HepG2 (cell line): ENCODE results near the gene SND1. TPM values are rescaled to one million over a fixed set of nuclear protein-coding genes. Genes with fewer than 3 reads are reported as not detected.

ENCODE experiments used
- ATAC-seq: fragments of 200-7000 bp; cut with Tn5 transposase; 3 replicates; pipeline ENCODE4 v1.9.1; 2020; ENCODE audit warnings: mild to moderate bottlenecking, moderate library complexity
- BruUV-seq: library from RNA; stranded (reverse); fragments of 400-500 nt; replicated peaks from 2 replicates; lab custom pipeline; 2021; lab: Mats Ljungman, UMichigan
- CTCF ChIA-PET: fragments of 300-600 bp; formaldehyde crosslinking; extraction: SDS; loops from one replicate; lab custom pipeline; 2021; ENCODE audit warnings: low total read pairs, inconsistent platforms, low intra/inter-chr PET ratio; lab: Yijun Ruan, JAX
- POLR2A ChIA-PET: fragments of 350-600 bp; sonication (Branson Sonifier 250); formaldehyde crosslinking; loops from one replicate; lab custom pipeline; 2020; ENCODE audit warnings: antibody characterized with exemption, inconsistent platforms; lab: Yijun Ruan, JAX
- DNase-seq: peaks from one replicate; pipeline ENCODE4 v3.0.0-alpha.2; 2015; ENCODE audit warnings: low spot score
- FAIRE-seq: peaks from 3 replicates; lab custom pipeline; 2011; peaks lifted over from hg19 to GRCh38; lab: Jason Lieb, UNC
- H2AFZ ChIP-seq: one replicate; pipeline ENCODE4 v1.6.1; 2011; ENCODE audit warnings: low read length, inconsistent platforms
- H3K27ac ChIP-seq: fragments of 300-600 bp; 3 replicates; pipeline ENCODE4 v1.8.0; 2011; ENCODE audit warnings: mixed run types, mild to moderate bottlenecking, mixed read lengths, low read length, inconsistent platforms; ENCODE audit not compliant: insufficient read depth; ENCODE audit errors: extremely low read length
- H3K27me3 ChIP-seq, 2 experiments: fragments of 200-600 bp in 1 of 2; 2 replicates in 1 of 2; 3 replicates in 1 of 2; pipeline versions ENCODE4 v1.6.0 to v1.8.0; 2011; ENCODE audit warnings: low read length in 2 of 2, mild to moderate bottlenecking in 2 of 2, moderate library complexity in 2 of 2, inconsistent platforms in 1 of 2; ENCODE audit not compliant: insufficient read depth in 2 of 2, control insufficient read depth in 1 of 2
- H3K36me3 ChIP-seq, 2 experiments: fragments of 200-600 bp in 1 of 2; replicated peaks in 1 of 2; 2 replicates in 1 of 2; 3 replicates in 1 of 2; pipeline versions ENCODE4 v1.5.1 to v1.8.0; 2011; ENCODE audit warnings: low read length in 2 of 2, inconsistent platforms in 1 of 2; ENCODE audit not compliant: insufficient read depth in 2 of 2, control insufficient read depth in 1 of 2
- H3K4me1 ChIP-seq: 2 replicates; pipeline ENCODE4 v1.5.1; 2012; ENCODE audit warnings: low read length, inconsistent platforms; ENCODE audit not compliant: insufficient read depth
- H3K4me2 ChIP-seq: 2 replicates; pipeline ENCODE4 v1.6.0; 2011; ENCODE audit warnings: low read depth, low read length, inconsistent platforms
- H3K4me3 ChIP-seq, 3 experiments: fragments of 200-600 bp in 1 of 3; sonication (generic), shearing (Covaris generic) in 1 of 3; replicated peaks in 1 of 3; 2 replicates each; pipeline ENCODE4 v1.5.1; 2011 to 2016; ENCODE audit warnings: low read length in 3 of 3, inconsistent platforms in 2 of 3, low read depth in 2 of 3, mild to moderate bottlenecking in 2 of 3, control low read depth in 1 of 3, mixed read lengths in 1 of 3; ENCODE audit not compliant: insufficient read depth in 1 of 3
- H3K79me2 ChIP-seq: one replicate; pipeline ENCODE4 v1.6.1; 2011; ENCODE audit warnings: low read length, inconsistent platforms; ENCODE audit not compliant: insufficient read depth
- H3K9ac ChIP-seq: 2 replicates; pipeline ENCODE4 v1.6.0; 2011; ENCODE audit warnings: mild to moderate bottlenecking, low read depth, low read length, inconsistent platforms; ENCODE audit not compliant: insufficient read depth
- H3K9me3 ChIP-seq: 2 replicates; pipeline ENCODE4 v1.5.1; 2012; ENCODE audit warnings: mild to moderate bottlenecking, low read length
- H4K20me1 ChIP-seq: 2 replicates; pipeline ENCODE4 v1.6.0; 2011; ENCODE audit warnings: inconsistent platforms, mild to moderate bottlenecking, low read length, moderate library complexity; ENCODE audit not compliant: insufficient read depth
- CCAR2 ChIP-seq: fragments of 200-400 bp; formaldehyde crosslinking; optimal IDR thresholded peaks from 2 replicates; pipeline ENCODE3; 2018; ENCODE audit warnings: low read depth, mild to moderate bottlenecking, low read length, moderate library complexity
- KDM6A ChIP-seq: IDR thresholded peaks from 2 replicates; pipeline ENCODE4 v1.6.1; 2016; ENCODE audit warnings: low read depth
- NFKBIZ ChIP-seq: IDR thresholded peaks from 2 replicates; pipeline ENCODE4 v1.6.1; 2018; ENCODE audit warnings: missing genetic modification reagents, missing compliant biosample characterization
- NR2F2 ChIP-seq: IDR thresholded peaks from 2 replicates; pipeline ENCODE4 v1.6.1; 2012; ENCODE audit warnings: low read depth, inconsistent platforms, borderline replicate concordance
- PHF20 ChIP-seq: sonication (generic); formaldehyde crosslinking; IDR thresholded peaks from 2 replicates; pipeline ENCODE4 v1.5.0; 2020; ENCODE audit warnings: mild to moderate bottlenecking, missing genetic modification reagents
- ZNF616 ChIP-seq: sonication (generic); formaldehyde crosslinking; IDR thresholded peaks from 2 replicates; pipeline ENCODE4 v1.5.0; 2020; ENCODE audit warnings: low read depth, mild to moderate bottlenecking, missing genetic modification reagents
- WGBS: methylation state at CpG from one replicate; pipeline ENCODE4 v1.1.6; 2017; ENCODE audit warnings: low lambda C conversion rate; 5-methylcytosine and 5-hydroxymethylcytosine counted together
- in situ Hi-C: cut with HindIII; loops from 2 replicates; pipeline ENCODE4 v1.10.0; 2017; ENCODE audit warnings: low pct_unique_long_range_greater_than_20kb; ENCODE audit not compliant: extremely low pct_ligation_motif_present
- intact Hi-C: fragments of 100-400 bp; cut with micrococcal nuclease; formaldehyde crosslinking; loops from one replicate; pipeline ENCODE4 v1.10.0; 2022; ENCODE audit not compliant: unreplicated experiment
- polyA plus RNA-seq, 8 experiments: library from polyadenylated mRNA; depleted of rRNA in 3 of 8; stranded (reverse) in 7 of 8; unstranded in 1 of 8; fragments of >200 nt; fragmentation: Illumina TruSeq in 4 of 8; extraction: Trizol in 4 of 8; gene quantifications; 2 replicates each; pipeline versions ENCODE4 v1.2.1 to v1.2.3, GENCODE V29; 2011 to 2016; ENCODE audit warnings: low read depth in 4 of 8, missing spikeins in 1 of 8, mixed read lengths in 1 of 8; ENCODE audit not compliant: insufficient read depth in 1 of 8
- total RNA-seq, 5 experiments: library from RNA; depleted of rRNA; stranded (reverse); fragments of >200 nt; fragmentation: Illumina TruSeq; extraction: Trizol; gene quantifications; 2 replicates each; pipeline ENCODE4 v1.2.3, GENCODE V29; 2016; ENCODE audit warnings: low read depth in 1 of 5
- TF ChIP-seq, protein P1 (sequence below): sonication (generic); formaldehyde crosslinking; conservative IDR thresholded peaks from 2 replicates; pipeline ENCODE4 v1.4.0; 2020; ENCODE audit warnings: missing genetic modification reagents
- TF ChIP-seq, protein P2 (sequence below): sonication (generic); formaldehyde crosslinking; IDR thresholded peaks from 2 replicates; pipeline ENCODE4 v1.4.0; 2020; ENCODE audit warnings: missing genetic modification reagents, borderline replicate concordance
- TF ChIP-seq, protein P3 (sequence below): sonication (generic); formaldehyde crosslinking; IDR thresholded peaks from 2 replicates; pipeline ENCODE4 v1.4.0; 2020; ENCODE audit warnings: missing genetic modification reagents
- TF ChIP-seq, protein P4 (sequence below): sonication (generic); formaldehyde crosslinking; IDR thresholded peaks from 2 replicates; pipeline ENCODE4 v1.5.0; 2020; ENCODE audit warnings: missing genetic modification reagents

SND1 gene
- total and polyA plus RNA-seq, 2 of the 13 experiments (the other 11 are each of a cell fraction or from before 2014, with no cell fraction given), result 110 to 182 TPM

DNA sequence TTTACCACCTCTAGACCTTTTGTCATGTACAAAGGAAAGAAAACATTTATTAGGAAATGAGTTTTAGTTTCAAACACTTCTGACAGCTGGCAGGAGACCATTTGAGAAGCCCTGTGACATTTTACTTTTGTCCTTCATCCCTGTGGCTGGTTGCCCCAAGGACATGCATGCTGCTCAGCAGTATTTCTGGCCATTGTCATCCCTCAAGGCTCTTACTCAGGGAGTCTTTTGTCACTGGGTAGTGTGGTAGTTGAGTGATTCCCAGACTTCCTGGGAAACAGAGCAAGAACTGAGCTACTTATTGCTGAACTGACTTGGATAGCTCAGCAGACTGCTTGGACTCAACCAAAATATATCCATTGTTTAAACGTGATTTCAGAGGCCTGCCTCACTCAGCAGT lies 236.4 kb downstream of the SND1 start (continued):
- TF ChIP-seq, protein P1, sequence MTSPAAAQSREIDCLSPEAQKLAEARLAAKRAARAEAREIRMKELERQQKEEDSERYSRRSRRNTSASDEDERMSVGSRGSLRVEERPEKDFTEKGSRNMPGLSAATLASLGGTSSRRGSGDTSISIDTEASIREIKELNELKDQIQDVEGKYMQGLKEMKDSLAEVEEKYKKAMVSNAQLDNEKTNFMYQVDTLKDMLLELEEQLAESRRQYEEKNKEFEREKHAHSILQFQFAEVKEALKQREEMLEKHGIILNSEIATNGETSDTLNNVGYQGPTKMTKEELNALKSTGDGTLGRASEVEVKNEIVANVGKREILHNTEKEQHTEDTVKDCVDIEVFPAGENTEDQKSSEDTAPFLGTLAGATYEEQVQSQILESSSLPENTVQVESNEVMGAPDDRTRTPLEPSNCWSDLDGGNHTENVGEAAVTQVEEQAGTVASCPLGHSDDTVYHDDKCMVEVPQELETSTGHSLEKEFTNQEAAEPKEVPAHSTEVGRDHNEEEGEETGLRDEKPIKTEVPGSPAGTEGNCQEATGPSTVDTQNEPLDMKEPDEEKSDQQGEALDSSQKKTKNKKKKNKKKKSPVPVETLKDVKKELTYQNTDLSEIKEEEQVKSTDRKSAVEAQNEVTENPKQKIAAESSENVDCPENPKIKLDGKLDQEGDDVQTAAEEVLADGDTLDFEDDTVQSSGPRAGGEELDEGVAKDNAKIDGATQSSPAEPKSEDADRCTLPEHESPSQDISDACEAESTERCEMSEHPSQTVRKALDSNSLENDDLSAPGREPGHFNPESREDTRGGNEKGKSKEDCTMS (CRISPR knock-in tag), result no peak
- TF ChIP-seq, protein P2, sequence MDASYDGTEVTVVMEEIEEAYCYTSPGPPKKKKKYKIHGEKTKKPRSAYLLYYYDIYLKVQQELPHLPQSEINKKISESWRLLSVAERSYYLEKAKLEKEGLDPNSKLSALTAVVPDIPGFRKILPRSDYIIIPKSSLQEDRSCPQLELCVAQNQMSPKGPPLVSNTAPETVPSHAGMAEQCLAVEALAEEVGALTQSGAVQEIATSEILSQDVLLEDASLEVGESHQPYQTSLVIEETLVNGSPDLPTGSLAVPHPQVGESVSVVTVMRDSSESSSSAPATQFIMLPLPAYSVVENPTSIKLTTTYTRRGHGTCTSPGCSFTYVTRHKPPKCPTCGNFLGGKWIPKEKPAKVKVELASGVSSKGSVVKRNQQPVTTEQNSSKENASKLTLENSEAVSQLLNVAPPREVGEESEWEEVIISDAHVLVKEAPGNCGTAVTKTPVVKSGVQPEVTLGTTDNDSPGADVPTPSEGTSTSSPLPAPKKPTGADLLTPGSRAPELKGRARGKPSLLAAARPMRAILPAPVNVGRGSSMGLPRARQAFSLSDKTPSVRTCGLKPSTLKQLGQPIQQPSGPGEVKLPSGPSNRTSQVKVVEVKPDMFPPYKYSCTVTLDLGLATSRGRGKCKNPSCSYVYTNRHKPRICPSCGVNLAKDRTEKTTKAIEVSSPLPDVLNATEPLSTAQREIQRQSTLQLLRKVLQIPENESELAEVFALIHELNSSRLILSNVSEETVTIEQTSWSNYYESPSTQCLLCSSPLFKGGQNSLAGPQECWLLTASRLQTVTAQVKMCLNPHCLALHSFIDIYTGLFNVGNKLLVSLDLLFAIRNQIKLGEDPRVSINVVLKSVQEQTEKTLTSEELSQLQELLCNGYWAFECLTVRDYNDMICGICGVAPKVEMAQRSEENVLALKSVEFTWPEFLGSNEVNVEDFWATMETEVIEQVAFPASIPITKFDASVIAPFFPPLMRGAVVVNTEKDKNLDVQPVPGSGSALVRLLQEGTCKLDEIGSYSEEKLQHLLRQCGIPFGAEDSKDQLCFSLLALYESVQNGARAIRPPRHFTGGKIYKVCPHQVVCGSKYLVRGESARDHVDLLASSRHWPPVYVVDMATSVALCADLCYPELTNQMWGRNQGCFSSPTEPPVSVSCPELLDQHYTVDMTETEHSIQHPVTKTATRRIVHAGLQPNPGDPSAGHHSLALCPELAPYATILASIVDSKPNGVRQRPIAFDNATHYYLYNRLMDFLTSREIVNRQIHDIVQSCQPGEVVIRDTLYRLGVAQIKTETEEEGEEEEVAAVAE (CRISPR knock-in tag), result no peak
- TF ChIP-seq NFKBIZ (CRISPR knock-in tag), result no peak

DNA sequence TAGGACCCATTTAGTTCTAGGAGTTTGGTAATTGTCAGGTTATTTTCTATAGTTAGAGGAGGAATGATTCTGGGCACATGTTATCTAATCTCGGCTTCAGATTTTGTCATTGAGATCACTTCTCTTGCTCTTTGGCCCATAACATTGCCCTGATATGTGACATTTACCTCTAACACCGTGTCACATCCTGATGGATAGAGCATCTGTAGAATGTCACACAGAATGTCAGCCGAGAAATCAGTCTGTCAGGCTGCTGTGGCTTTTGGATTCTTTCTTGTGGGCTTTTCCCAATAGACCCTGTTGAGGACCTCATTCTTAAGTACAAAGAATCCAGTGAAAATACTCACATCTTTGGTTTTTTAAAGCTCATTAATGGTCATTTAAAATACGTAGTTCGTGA lies 236.8 kb downstream of the SND1 start:
- no peak overlapping the region for H3K4me3 ChIP-seq
- BruUV-seq, result no TSS peak
- ChIA-PET CTCF (no interaction called here), POLR2A (no interaction called here)
- DNase-seq (no peak), ATAC-seq (no peak), FAIRE-seq (no peak)
- peaks cover 22% of the 10 kb centered on the region; the same call in 1 of the 2 replicates for H3K4me1 ChIP-seq
- H3K27ac ChIP-seq, result no peak overlapping the region
- in situ Hi-C loops, result no loop called here
- H3K27me3 ChIP-seq, result no peaks in the 10 kb centered on the region
- H3K9ac ChIP-seq, result no peak overlapping the region
- H2AFZ ChIP-seq, result no peak overlapping the region
- 92% methylated on average over 5 of the region's 5 CpGs for WGBS
- H3K36me3 ChIP-seq, result peaks cover 22 to 90% of the 10 kb centered on the region in 2 experiments
- H4K20me1 ChIP-seq, result 0 out of 2 replicates have a peak, but pooled peaks cover 7% of the 10 kb centered on the region
- no peaks in the 10 kb centered on the region for H3K9me3 ChIP-seq
- no peaks in the 10 kb centered on the region for H3K79me2 ChIP-seq
- intact Hi-C loops, result no loop called here
- no peak overlapping the region for H3K4me2 ChIP-seq
- TF ChIP-seq PHF20 (CRISPR knock-in tag) (no peak), KDM6A (CRISPR knock-in tag) (no peak), NR2F2 (no peak), ZNF616 (CRISPR knock-in tag) (no peak), CCAR2 (no peak)
- TF ChIP-seq, protein P3, sequence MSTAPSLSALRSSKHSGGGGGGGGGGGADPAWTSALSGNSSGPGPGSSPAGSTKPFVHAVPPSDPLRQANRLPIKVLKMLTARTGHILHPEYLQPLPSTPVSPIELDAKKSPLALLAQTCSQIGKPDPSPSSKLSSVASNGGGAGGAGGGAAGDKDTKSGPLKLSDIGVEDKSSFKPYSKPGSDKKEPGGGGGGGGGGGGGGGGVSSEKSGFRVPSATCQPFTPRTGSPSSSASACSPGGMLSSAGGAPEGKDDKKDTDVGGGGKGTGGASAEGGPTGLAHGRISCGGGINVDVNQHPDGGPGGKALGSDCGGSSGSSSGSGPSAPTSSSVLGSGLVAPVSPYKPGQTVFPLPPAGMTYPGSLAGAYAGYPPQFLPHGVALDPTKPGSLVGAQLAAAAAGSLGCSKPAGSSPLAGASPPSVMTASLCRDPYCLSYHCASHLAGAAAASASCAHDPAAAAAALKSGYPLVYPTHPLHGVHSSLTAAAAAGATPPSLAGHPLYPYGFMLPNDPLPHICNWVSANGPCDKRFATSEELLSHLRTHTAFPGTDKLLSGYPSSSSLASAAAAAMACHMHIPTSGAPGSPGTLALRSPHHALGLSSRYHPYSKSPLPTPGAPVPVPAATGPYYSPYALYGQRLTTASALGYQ (CRISPR knock-in tag), result no peak
- TF ChIP-seq, protein P4, sequence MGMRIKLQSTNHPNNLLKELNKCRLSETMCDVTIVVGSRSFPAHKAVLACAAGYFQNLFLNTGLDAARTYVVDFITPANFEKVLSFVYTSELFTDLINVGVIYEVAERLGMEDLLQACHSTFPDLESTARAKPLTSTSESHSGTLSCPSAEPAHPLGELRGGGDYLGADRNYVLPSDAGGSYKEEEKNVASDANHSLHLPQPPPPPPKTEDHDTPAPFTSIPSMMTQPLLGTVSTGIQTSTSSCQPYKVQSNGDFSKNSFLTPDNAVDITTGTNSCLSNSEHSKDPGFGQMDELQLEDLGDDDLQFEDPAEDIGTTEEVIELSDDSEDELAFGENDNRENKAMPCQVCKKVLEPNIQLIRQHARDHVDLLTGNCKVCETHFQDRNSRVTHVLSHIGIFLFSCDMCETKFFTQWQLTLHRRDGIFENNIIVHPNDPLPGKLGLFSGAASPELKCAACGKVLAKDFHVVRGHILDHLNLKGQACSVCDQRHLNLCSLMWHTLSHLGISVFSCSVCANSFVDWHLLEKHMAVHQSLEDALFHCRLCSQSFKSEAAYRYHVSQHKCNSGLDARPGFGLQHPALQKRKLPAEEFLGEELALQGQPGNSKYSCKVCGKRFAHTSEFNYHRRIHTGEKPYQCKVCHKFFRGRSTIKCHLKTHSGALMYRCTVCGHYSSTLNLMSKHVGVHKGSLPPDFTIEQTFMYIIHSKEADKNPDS (CRISPR knock-in tag), result no peak
